K562 (cell line): Measurements from ENCODE around the gene IDUA. TPM values are rescaled to one million over a fixed set of nuclear protein-coding genes. Genes with fewer than 3 reads are reported as not detected.

ENCODE experiments used
- ARID1B ChIP-seq: fragments of 450-650 bp; IDR thresholded peaks from 2 replicates; pipeline ENCODE4 v1.6.1; 2016; ENCODE audit warnings: antibody characterized with exemption, mild to moderate bottlenecking, inconsistent platforms
- CBX3 ChIP-seq, 2 experiments: IDR thresholded peaks; 1 replicate in 1 of 2; 2 replicates in 1 of 2; pipeline ENCODE4 v1.6.1; 2012; ENCODE audit warnings: inconsistent platforms in 2 of 2, low read length in 2 of 2, borderline replicate concordance in 1 of 2, control low read depth in 1 of 2
- CEBPB ChIP-seq: fragments of 450-650 bp; IDR thresholded peaks from 2 replicates; pipeline ENCODE4 v1.6.1; 2016; ENCODE audit warnings: missing genetic modification characterization, missing compliant biosample characterization
- EHMT2 ChIP-seq: fragments of 450-650 bp; IDR thresholded peaks from 2 replicates; pipeline ENCODE4 v1.6.1; 2018; ENCODE audit warnings: antibody characterized with exemption
- GTF2F1 ChIP-seq: IDR thresholded peaks from 2 replicates; pipeline ENCODE4 v1.6.1; 2011; ENCODE audit warnings: low read depth, low read length, improper control_type of control experiment
- LCOR ChIP-seq: sonication (generic); formaldehyde crosslinking; IDR thresholded peaks from 2 replicates; pipeline ENCODE4 v1.8.0; 2022; ENCODE audit warnings: mild to moderate bottlenecking, missing genetic modification reagents
- NR3C1 ChIP-seq: sonication (generic); formaldehyde crosslinking; IDR thresholded peaks from 2 replicates; pipeline ENCODE4 v1.8.1; 2022; ENCODE audit warnings: missing genetic modification reagents
- PHTF2 ChIP-seq: fragments of 250-450 bp; sonication (Bioruptor Pico); IDR thresholded peaks from 2 replicates; pipeline ENCODE4 v1.5.0; 2021; ENCODE audit warnings: mild to moderate bottlenecking
- PYGO2 ChIP-seq: fragments of 450-650 bp; IDR thresholded peaks from 2 replicates; pipeline ENCODE4 v1.6.1; 2016; ENCODE audit warnings: mild to moderate bottlenecking, missing genetic modification characterization, moderate library complexity, missing compliant biosample characterization
- RCOR1 ChIP-seq, 2 experiments: IDR thresholded peaks; 2 replicates each; pipeline ENCODE4 v1.6.1; 2012; ENCODE audit warnings: low read depth in 2 of 2, low read length in 2 of 2, borderline replicate concordance in 1 of 2, improper control_type of control experiment in 1 of 2
- SIX5 ChIP-seq, 2 experiments: IDR thresholded peaks; 2 replicates each; pipeline ENCODE4 v1.6.1; 2011; ENCODE audit warnings: low read length in 2 of 2, borderline replicate concordance in 1 of 2, low read depth in 1 of 2, mild to moderate bottlenecking in 1 of 2, moderate library complexity in 1 of 2; ENCODE audit not compliant: insufficient read depth in 1 of 2
- SRF ChIP-seq, 2 experiments: fragments of 250-450, 450-650 bp in 1 of 2; sonication (Bioruptor Pico) in 1 of 2; sonication (generic) in 1 of 2; formaldehyde crosslinking; IDR thresholded peaks; 2 replicates each; pipeline versions ENCODE4 v1.5.0 to v1.5.1; 2020 to 2022; ENCODE audit warnings: mild to moderate bottlenecking in 1 of 2, missing genetic modification reagents in 1 of 2
- TARDBP ChIP-seq: fragments of 450-650 bp; IDR thresholded peaks from 2 replicates; pipeline ENCODE4 v1.6.1; 2016
- TBP ChIP-seq: optimal IDR thresholded peaks from 2 replicates; pipeline ENCODE3; 2011; ENCODE audit warnings: low read depth, low read length, improper control_type of control experiment
- TCF7L2 ChIP-seq: fragments of 150-350 bp; IDR thresholded peaks from 2 replicates; pipeline ENCODE4 v1.6.1; 2016; ENCODE audit warnings: low read depth, mild to moderate bottlenecking, low read length, moderate library complexity
- ZNF124 ChIP-seq: sonication (generic); formaldehyde crosslinking; IDR thresholded peaks from 2 replicates; pipeline ENCODE4 v1.8.1; 2022; ENCODE audit warnings: missing genetic modification reagents
- ZNF224 ChIP-seq: sonication (generic); formaldehyde crosslinking; IDR thresholded peaks from 2 replicates; pipeline ENCODE4 v1.8.0; 2022; ENCODE audit warnings: mild to moderate bottlenecking, missing genetic modification reagents
- ZNF41 ChIP-seq: fragments of 250-450 bp; sonication (Bioruptor Pico); conservative IDR thresholded peaks from 2 replicates; pipeline ENCODE4 v1.4.0; 2020; ENCODE audit warnings: mild to moderate bottlenecking
- polyA plus RNA-seq, 8 experiments: library from polyadenylated mRNA; depleted of rRNA in 4 of 8; stranded (reverse) in 5 of 8; unstranded in 3 of 8; fragments of >200 nt; fragmentation: Nextera tagmentation in 2 of 8; fragmentation: Illumina TruSeq in 1 of 8; extraction: Ambion mirVana in 2 of 8; extraction: Trizol in 1 of 8; gene quantifications; 2 replicates each; pipeline versions ENCODE4 v1.2.1 to v1.2.3, GENCODE V29; 2011 to 2014; ENCODE audit warnings: inconsistent platforms in 1 of 8, missing spikeins in 1 of 8
- total RNA-seq, 7 experiments: library from RNA; depleted of rRNA in 6 of 7; stranded (reverse); fragments of >200 nt in 6 of 7; fragmentation: Illumina TruSeq in 2 of 7; extraction: Trizol in 2 of 7; gene quantifications; 2 replicates each; pipeline versions ENCODE4 v1.2.1 to v1.2.3, GENCODE V29; 2011 to 2021; ENCODE audit warnings: low replicate concordance in 1 of 7
- TF ChIP-seq, protein P1 (sequence below): fragments of 450-650 bp; IDR thresholded peaks from 2 replicates; pipeline ENCODE4 v1.6.1; 2016; ENCODE audit warnings: low read depth, mild to moderate bottlenecking, moderate library complexity
- TF ChIP-seq, protein P2 (sequence below): fragments of 450-650 bp; IDR thresholded peaks from 2 replicates; pipeline ENCODE4 v1.6.1; 2016; ENCODE audit warnings: mild to moderate bottlenecking
- TF ChIP-seq, protein P3 (sequence below): sonication (generic); formaldehyde crosslinking; IDR thresholded peaks from 2 replicates; pipeline ENCODE4 v1.4.0; 2020; ENCODE audit warnings: mild to moderate bottlenecking, missing genetic modification reagents
- TF ChIP-seq, protein P4 (sequence below): sonication (generic); formaldehyde crosslinking; IDR thresholded peaks from 2 replicates; pipeline ENCODE4 v1.8.0; 2022; ENCODE audit warnings: mild to moderate bottlenecking, missing genetic modification reagents

Gene IDUA
- total and polyA plus RNA-seq, 9 of the 15 experiments (the other 6 are each of a cell fraction or from before 2014, with no cell fraction given): 0.04 to 16.1 (median 1.2) TPM

DNA sequence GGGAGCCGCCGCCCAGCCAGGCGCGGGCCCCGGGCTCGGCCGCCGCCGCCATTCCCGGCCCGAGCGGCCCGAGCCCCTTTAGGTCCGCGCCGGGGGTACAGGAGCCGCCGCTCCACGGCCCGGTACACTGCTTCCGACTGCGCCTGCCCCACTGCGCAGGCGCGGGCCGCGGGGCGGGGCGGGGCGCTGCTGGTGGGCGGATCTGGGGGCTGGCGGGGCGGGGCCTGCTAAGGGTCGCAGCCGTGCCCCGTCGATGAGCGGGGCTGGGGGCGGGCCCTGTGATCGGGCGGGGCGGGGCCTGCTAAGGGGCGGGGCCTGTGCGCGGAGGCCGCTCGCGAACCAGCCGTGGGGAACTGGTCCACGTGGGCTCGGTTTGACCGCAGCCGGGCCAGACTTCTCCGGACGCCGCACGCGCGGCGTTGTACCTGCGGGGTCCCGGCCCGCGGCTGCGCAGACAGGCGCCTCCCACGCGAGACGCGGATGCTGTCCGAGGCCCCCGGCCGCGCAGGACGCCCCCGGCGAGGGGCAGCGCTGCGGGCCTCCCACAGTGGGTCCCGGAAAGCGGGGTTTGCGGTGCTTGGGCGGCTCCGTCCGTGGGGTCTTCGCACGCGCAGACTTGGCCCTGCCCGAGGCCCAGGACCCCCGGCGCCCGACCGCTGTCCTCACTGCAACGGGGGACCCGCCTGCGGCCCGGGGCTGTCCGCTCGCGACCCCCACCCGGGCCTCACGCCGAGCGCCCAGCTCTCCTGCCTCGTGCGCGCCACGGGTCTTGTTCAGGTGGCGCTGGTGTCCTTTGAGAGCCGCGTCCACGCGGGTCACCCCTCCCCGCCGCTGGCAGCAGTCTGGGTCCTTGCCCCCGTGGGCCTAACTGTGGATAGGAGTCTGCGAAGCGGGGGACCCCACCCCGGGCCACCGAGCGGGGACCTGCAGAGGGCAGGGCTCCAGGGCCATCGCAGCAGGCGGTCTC, 13.1 kb upstream of the IDUA start, which contains the start of gene DGKQ (continued):
- TF ChIP-seq, protein P1, sequence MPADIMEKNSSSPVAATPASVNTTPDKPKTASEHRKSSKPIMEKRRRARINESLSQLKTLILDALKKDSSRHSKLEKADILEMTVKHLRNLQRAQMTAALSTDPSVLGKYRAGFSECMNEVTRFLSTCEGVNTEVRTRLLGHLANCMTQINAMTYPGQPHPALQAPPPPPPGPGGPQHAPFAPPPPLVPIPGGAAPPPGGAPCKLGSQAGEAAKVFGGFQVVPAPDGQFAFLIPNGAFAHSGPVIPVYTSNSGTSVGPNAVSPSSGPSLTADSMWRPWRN: no peak
- TF ChIP-seq TCF7L2 (no peak), ZNF124 (CRISPR knock-in tag) (no peak), GTF2F1 (no peak), SIX5 (IDR thresholded peaks at IDR 0.05; ENCODE audit: borderline replicate concordance in 1 of 2, insufficient read depth in 1 of 2, low read depth in 1 of 2, low read length in 2 of 2) (no peak), ARID1B (no peak), PHTF2 (CRISPR knock-in tag) (no peak), LCOR (CRISPR knock-in tag) (no peak), SRF (CRISPR knock-in tag; IDR thresholded peaks at IDR 0.05) (no peak), NR3C1 (0 out of 2 replicates have a peak, but pooled peaks have one; percentile 32), PYGO2 (tag) (no peak), RCOR1 (IDR thresholded peaks at IDR 0.05; ENCODE audit: borderline replicate concordance in 1 of 2, low read depth in 2 of 2, low read length in 2 of 2) (no peak), TBP (no peak), EHMT2 (no peak), ZNF224 (CRISPR knock-in tag) (no peak), ZNF41 (CRISPR knock-in tag) (no peak), TARDBP (peak; percentile 83), CEBPB (tag) (no peak), CBX3 (IDR thresholded peaks at IDR 0.05; ENCODE audit: borderline replicate concordance in 1 of 2, low read length in 2 of 2) (no peak)
- TF ChIP-seq, protein P2, sequence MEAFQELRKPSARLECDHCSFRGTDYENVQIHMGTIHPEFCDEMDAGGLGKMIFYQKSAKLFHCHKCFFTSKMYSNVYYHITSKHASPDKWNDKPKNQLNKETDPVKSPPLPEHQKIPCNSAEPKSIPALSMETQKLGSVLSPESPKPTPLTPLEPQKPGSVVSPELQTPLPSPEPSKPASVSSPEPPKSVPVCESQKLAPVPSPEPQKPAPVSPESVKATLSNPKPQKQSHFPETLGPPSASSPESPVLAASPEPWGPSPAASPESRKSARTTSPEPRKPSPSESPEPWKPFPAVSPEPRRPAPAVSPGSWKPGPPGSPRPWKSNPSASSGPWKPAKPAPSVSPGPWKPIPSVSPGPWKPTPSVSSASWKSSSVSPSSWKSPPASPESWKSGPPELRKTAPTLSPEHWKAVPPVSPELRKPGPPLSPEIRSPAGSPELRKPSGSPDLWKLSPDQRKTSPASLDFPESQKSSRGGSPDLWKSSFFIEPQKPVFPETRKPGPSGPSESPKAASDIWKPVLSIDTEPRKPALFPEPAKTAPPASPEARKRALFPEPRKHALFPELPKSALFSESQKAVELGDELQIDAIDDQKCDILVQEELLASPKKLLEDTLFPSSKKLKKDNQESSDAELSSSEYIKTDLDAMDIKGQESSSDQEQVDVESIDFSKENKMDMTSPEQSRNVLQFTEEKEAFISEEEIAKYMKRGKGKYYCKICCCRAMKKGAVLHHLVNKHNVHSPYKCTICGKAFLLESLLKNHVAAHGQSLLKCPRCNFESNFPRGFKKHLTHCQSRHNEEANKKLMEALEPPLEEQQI: no peak
- TF ChIP-seq, protein P3, sequence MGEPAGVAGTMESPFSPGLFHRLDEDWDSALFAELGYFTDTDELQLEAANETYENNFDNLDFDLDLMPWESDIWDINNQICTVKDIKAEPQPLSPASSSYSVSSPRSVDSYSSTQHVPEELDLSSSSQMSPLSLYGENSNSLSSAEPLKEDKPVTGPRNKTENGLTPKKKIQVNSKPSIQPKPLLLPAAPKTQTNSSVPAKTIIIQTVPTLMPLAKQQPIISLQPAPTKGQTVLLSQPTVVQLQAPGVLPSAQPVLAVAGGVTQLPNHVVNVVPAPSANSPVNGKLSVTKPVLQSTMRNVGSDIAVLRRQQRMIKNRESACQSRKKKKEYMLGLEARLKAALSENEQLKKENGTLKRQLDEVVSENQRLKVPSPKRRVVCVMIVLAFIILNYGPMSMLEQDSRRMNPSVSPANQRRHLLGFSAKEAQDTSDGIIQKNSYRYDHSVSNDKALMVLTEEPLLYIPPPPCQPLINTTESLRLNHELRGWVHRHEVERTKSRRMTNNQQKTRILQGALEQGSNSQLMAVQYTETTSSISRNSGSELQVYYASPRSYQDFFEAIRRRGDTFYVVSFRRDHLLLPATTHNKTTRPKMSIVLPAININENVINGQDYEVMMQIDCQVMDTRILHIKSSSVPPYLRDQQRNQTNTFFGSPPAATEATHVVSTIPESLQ: no peak
- TF ChIP-seq, protein P4, sequence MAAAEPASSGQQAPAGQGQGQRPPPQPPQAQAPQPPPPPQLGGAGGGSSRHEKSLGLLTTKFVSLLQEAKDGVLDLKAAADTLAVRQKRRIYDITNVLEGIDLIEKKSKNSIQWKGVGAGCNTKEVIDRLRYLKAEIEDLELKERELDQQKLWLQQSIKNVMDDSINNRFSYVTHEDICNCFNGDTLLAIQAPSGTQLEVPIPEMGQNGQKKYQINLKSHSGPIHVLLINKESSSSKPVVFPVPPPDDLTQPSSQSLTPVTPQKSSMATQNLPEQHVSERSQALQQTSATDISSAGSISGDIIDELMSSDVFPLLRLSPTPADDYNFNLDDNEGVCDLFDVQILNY: no peak
